K562 (cell line): Measurements from ENCODE around the gene PTP4A1.

Experiments
- BRF2 ChIP-seq: IDR thresholded peaks from 3 replicates; pipeline ENCODE4 v1.6.1; 2011; ENCODE audit warnings: borderline replicate concordance, mild to moderate bottlenecking; ENCODE audit not compliant: insufficient read length, insufficient read depth
- FIP1L1 ChIP-seq: fragments of 200-400 bp; formaldehyde crosslinking; IDR thresholded peaks from 2 replicates; pipeline ENCODE4 v1.6.1; 2018; ENCODE audit warnings: mild to moderate bottlenecking, low read depth, low read length; ENCODE audit not compliant: poor library complexity, severe bottlenecking
- NUFIP1 ChIP-seq: fragments of 450-650 bp; IDR thresholded peaks from 2 replicates; pipeline ENCODE4 v1.6.1; 2018; ENCODE audit not compliant: partially characterized antibody
- SPI1 ChIP-seq: IDR thresholded peaks from 2 replicates; pipeline ENCODE4 v1.6.1; 2011; ENCODE audit warnings: low read depth, low read length, control low read depth, borderline replicate concordance

GRCh38 chr6:63538550-63538949 lies 33.7 kb upstream of the PTP4A1 start:
- TF ChIP-seq SPI1 (no peak), FIP1L1 (no peak), NUFIP1 (no peak), BRF2 (no peak)
